Measurements from ENCODE around the gene CLIC2. TPM values are rescaled to one million over a fixed set of nuclear protein-coding genes. Genes with fewer than 3 reads are reported as not detected.

The CLIC2 gene
- total and polyA plus RNA-seq, 12 donors = 4.3 to 24.2 (median 9.0) TPM

GRCh38 chrX:155333544-155334100 lies 792 bp downstream of the CLIC2 start:
- Histone ChIP-seq H3K9me3 (peaks cover 0 to 2% (median 0%) of the 10 kb centered on the region in 11 donors), H3K27ac (peak overlapping the region in 9 of 10 donors; percentile 16 to 83 (median 70)), H3K36me3 (no peaks in the 10 kb centered on the region), H3K4me1 (peaks cover 0 to 7% (median 0%) of the 10 kb centered on the region in 9 donors), H3K4me3 (peak overlapping the region; percentile 8 to 59 (median 51)), H3K27me3 (no peaks in the 10 kb centered on the region)
- TF ChIP-seq, protein P1, sequence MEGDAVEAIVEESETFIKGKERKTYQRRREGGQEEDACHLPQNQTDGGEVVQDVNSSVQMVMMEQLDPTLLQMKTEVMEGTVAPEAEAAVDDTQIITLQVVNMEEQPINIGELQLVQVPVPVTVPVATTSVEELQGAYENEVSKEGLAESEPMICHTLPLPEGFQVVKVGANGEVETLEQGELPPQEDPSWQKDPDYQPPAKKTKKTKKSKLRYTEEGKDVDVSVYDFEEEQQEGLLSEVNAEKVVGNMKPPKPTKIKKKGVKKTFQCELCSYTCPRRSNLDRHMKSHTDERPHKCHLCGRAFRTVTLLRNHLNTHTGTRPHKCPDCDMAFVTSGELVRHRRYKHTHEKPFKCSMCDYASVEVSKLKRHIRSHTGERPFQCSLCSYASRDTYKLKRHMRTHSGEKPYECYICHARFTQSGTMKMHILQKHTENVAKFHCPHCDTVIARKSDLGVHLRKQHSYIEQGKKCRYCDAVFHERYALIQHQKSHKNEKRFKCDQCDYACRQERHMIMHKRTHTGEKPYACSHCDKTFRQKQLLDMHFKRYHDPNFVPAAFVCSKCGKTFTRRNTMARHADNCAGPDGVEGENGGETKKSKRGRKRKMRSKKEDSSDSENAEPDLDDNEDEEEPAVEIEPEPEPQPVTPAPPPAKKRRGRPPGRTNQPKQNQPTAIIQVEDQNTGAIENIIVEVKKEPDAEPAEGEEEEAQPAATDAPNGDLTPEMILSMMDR (IDR thresholded peaks at IDR 0.05) = no peak
- ATAC-seq (peak in 3 of 8 donors; percentile 44 to 60 (median 57)), DNase-seq (no peak)
- intact Hi-C loops (cut with DNase I) = no loop called here
- 46 to 50% methylated on average over 2 of the region's 2 CpGs for WGBS, 2 donors

DNA sequence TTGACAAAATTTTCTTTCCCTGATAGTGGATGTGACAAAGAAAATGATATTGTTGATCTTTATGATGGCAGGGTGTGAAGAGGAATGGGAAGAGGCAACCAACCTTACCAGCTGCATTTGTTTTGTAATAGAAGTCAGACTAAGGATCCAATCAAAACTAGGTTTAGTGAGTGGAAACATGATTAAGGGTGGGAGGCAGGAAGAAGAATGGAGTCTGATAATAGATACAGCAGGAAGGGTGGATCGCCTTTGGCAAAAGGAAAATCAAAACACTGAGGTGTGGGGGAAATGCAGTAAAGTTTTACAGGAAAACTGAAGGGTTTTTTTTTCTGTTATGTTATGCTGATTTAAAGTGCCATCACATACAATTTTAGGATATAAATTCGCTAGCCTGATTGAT lies 3.4 kb downstream of the CLIC2 start:
- H3K9me3 ChIP-seq = peaks cover 0 to 10% (median 0%) of the 10 kb centered on the region in 11 donors
- TF ChIP-seq, protein P1 (IDR thresholded peaks at IDR 0.05) = no peak
- peak overlapping the region in 7 of 10 donors; percentile 22 to 59 (median 52) for H3K4me3 ChIP-seq
- peaks cover 0 to 7% (median 0%) of the 10 kb centered on the region in 9 donors for H3K4me1 ChIP-seq
- no peaks in the 10 kb centered on the region for H3K36me3 ChIP-seq
- intact Hi-C loops (cut with DNase I) = no loop called here
- ATAC-seq = peak in 2 of 8 donors; percentile 26 to 63
- no peaks in the 10 kb centered on the region for H3K27me3 ChIP-seq
- peak overlapping the region in 5 of 10 donors; percentile 46 to 83 (median 80) for H3K27ac ChIP-seq
- no peak for DNase-seq
- 41 to 42% methylated on average over 2 of the region's 2 CpGs for WGBS, 2 donors

DNA sequence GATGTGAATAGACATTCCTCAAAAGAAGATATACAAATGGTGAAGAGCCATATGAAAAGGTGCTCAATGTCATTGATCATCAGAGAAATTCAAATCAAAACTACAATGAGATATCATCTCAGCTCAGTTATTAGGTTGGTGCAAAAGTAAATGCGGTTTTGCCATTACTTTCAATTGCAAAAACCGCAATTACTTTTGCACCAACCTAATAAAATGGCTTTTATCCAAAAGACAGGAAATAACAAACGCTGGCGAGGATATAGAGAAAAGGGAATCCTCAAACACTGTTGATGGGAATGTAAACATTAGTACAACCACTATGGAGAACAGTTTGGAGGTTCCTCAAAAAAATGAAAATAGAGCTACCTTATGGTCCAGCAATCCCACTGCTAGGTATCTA lies 5.1 kb downstream of the CLIC2 start:
- DNase-seq = no peak
- Histone ChIP-seq H3K9me3 (peaks cover 0 to 10% (median 3%) of the 10 kb centered on the region in 11 donors), H3K27ac (no peak overlapping the region), H3K36me3 (no peaks in the 10 kb centered on the region), H3K4me1 (no peaks in the 10 kb centered on the region), H3K4me3 (no peak overlapping the region), H3K27me3 (no peaks in the 10 kb centered on the region)
- TF ChIP-seq, protein P1 (IDR thresholded peaks at IDR 0.05) = no peak
- intact Hi-C loops (cut with DNase I) = no loop called here
- WGBS, 2 donors = 52 to 72% methylated on average over 4 of the region's 4 CpGs
- no peak for ATAC-seq

DNA sequence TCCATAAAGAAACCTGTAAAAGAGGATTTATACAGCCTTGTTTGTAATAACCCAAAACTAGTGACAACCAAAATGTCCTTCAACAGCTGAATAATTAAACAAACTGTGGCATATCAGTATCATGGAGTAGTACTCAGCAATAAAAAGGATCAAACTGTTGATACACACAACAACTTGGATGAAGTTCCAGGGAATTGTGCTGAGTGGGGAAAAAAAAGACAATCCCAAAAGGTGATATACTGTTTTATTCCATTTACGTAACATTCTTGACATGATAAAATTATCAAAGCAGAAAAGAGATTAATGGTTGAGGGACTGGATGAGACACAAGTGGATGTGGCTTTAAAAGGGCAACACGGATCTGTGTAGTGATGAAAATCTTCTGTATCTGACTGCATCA lies 7.8 kb downstream of the CLIC2 start:
- 66 to 76% methylated on average over 2 of the region's 2 CpGs for WGBS, 2 donors
- no peak for ATAC-seq
- no peak overlapping the region for H3K4me3 ChIP-seq
- H3K9me3 ChIP-seq = peaks cover 0 to 25% (median 4%) of the 10 kb centered on the region in 11 donors
- H3K27ac ChIP-seq = no peak overlapping the region
- no peaks in the 10 kb centered on the region for H3K27me3 ChIP-seq
- H3K4me1 ChIP-seq = no peaks in the 10 kb centered on the region
- intact Hi-C loops (cut with DNase I) = no loop called here
- DNase-seq = no peak
- H3K36me3 ChIP-seq = no peaks in the 10 kb centered on the region
- TF ChIP-seq, protein P1 (IDR thresholded peaks at IDR 0.05) = no peak

All from heart right ventricle (tissue), 16 donors.